Thoracic aorta (tissue), 2 donors: ENCODE results near the gene MRTFB. TPM values are rescaled to one million over a fixed set of nuclear protein-coding genes. Genes with fewer than 3 reads are reported as not detected.

Experiments used
- ATAC-seq: fragments of 150-250 bp; one replicate; pipeline ENCODE4 v1.8.0; 2017; ENCODE audit warnings: low read depth; ENCODE audit not compliant: insufficient number of reproducible peaks, low FRiP score
- DNase-seq: peaks from one replicate; pipeline ENCODE4 v3.0.0-alpha.2; 2020; ENCODE audit warnings: low spot score
- H3K27ac ChIP-seq, 2 donors: fragments of 200-600 bp; sonication (generic); 1 replicate in 1 of 2; 2 replicates in 1 of 2; pipeline ENCODE4 v1.5.1; 2016; ENCODE audit warnings: mild to moderate bottlenecking in 2 of 2, moderate library complexity in 2 of 2
- H3K27me3 ChIP-seq: fragments of 200-600 bp; sonication (generic); replicated peaks from 2 replicates; pipeline ENCODE4 v1.6.0; 2016; ENCODE audit warnings: mild to moderate bottlenecking; ENCODE audit not compliant: insufficient read depth
- H3K36me3 ChIP-seq: fragments of 200-600 bp; sonication (generic); one replicate; pipeline ENCODE4 v1.5.1; 2016
- H3K4me1 ChIP-seq, 2 donors: fragments of 200-600 bp; sonication (generic); 1 replicate in 1 of 2; 2 replicates in 1 of 2; pipeline versions ENCODE4 v1.5.1 to v1.6.0; 2016; ENCODE audit warnings: low read depth in 2 of 2, mild to moderate bottlenecking in 1 of 2; ENCODE audit not compliant: control insufficient read depth in 1 of 2
- H3K4me3 ChIP-seq: fragments of 200-600 bp; sonication (generic); 2 replicates; pipeline ENCODE4 v1.5.1; 2016; ENCODE audit warnings: mild to moderate bottlenecking
- H3K9me3 ChIP-seq: fragments of 200-600 bp; sonication (generic); 2 replicates; pipeline ENCODE4 v1.5.1; 2016
- CTCF ChIP-seq: fragments of 200-600 bp; sonication (generic); IDR thresholded peaks from one replicate; pipeline ENCODE4 v1.5.1; 2019; ENCODE audit warnings: antibody characterized with exemption
- total RNA-seq, 2 donors: library from RNA; depleted of rRNA; stranded (reverse); fragments of >200 nt; gene quantifications; one replicate each; pipeline versions ENCODE4 v1.1.0 to v1.2.3, GENCODE V29; 2016

The MRTFB gene
- total RNA-seq, 2 donors from 2014 or later: 38.0 to 73.8 TPM

GRCh38 chr16:14286368-14287230, 215.5 kb downstream of the MRTFB start:
- peak overlapping the region; percentile 56 to 87 for H3K27ac ChIP-seq
- peak overlapping the region; percentile 96 for H3K4me3 ChIP-seq
- peaks cover 8% of the 10 kb centered on the region for H3K9me3 ChIP-seq
- no peak for DNase-seq
- H3K27me3 ChIP-seq: no peaks in the 10 kb centered on the region
- TF ChIP-seq CTCF: no peak
- ATAC-seq: no peak
- H3K36me3 ChIP-seq: no peaks in the 10 kb centered on the region
- H3K4me1 ChIP-seq: peaks cover 20 to 23% of the 10 kb centered on the region in 2 donors

GRCh38 chr16:14289692-14290340, 218.7 kb downstream of the MRTFB start:
- Histone ChIP-seq H3K27me3 (no peaks in the 10 kb centered on the region), H3K27ac (no peak overlapping the region), H3K36me3 (no peaks in the 10 kb centered on the region), H3K4me1 (peaks cover 26 to 40% of the 10 kb centered on the region in 2 donors), H3K9me3 (peaks cover 8% of the 10 kb centered on the region), H3K4me3 (no peak overlapping the region)
- no peak for ATAC-seq
- no peak for TF ChIP-seq CTCF
- DNase-seq: no peak

GRCh38 chr16:14291286-14291685, 220.2 kb downstream of the MRTFB start:
- no peak for TF ChIP-seq CTCF
- peaks cover 8% of the 10 kb centered on the region for H3K9me3 ChIP-seq
- DNase-seq (no peak), ATAC-seq (no peak)
- peak overlapping the region; percentile 68 to 69 for H3K27ac ChIP-seq
- peaks cover 23 to 35% of the 10 kb centered on the region in 2 donors for H3K4me1 ChIP-seq
- H3K4me3 ChIP-seq: no peak overlapping the region
- no peaks in the 10 kb centered on the region for H3K36me3 ChIP-seq
- no peaks in the 10 kb centered on the region for H3K27me3 ChIP-seq

DNA sequence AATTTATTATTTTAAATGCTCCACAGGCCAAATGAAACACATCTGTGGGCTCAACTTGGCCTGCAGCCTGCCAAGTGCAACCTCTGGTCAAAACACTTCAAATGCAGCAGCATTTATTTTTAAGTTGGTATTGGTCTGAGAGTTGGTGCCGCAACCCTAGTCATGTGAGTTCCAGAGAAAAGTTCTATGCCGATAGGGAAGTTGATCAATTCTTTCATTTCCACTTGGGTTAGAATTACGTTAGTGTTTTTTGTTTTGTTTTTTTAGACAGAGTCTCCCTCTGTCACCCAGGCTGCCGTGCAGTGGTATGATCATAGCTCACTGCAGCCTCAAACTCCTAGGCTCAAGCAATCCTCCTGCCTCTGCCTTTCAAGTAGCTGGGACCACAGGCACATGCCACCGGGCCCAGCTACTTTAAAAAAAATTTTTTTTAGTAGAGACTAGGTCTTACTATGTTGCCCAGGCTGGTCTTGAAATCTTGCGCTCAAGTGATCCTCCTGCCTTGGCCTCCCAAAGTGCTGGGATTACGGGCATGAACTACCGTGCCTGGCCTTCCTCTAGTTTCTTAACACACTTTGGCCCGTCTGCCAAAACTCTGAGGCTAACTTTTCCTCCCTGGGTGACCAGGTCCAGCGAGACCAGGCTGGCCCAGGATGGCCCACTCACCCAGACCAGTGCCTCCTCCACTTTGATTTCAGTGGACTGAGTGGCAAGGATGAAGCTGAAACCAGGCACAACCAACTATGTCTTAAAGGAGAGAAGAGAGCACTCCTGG, 221.1 kb downstream of the MRTFB start:
- peak overlapping the region; percentile 10 for H3K4me3 ChIP-seq
- peaks cover 17 to 30% of the 10 kb centered on the region in 2 donors for H3K4me1 ChIP-seq
- H3K36me3 ChIP-seq: no peaks in the 10 kb centered on the region
- no peak for DNase-seq
- ATAC-seq: peak; percentile 56
- no peak for TF ChIP-seq CTCF
- no peaks in the 10 kb centered on the region for H3K27me3 ChIP-seq
- peak overlapping the region; percentile 68 to 69 for H3K27ac ChIP-seq
- peaks cover 8% of the 10 kb centered on the region for H3K9me3 ChIP-seq

DNA sequence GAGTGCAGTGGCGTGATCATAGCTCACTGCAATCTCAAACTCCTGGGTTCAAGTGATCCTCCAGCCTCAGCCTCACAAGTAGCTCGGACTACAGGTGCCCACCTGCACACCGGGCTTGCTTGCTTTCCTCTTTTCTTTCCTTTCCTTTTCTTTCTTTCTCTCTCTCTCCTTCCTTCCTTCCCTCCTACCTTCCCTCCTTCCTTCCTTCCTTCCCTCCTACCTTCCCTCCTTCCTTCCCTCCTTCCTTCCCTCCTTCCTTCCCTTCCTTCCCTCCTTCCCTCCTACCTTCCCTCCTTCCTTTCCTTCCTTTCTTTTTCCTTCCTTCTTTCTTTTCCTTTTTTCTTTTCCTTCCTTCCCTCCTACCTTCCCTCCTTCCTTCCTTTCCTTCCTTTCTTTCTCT, 225.5 kb downstream of the MRTFB start:
- DNase-seq (no peak), ATAC-seq (no peak)
- Histone ChIP-seq H3K9me3 (no peaks in the 10 kb centered on the region), H3K4me3 (no peak overlapping the region), H3K36me3 (no peaks in the 10 kb centered on the region), H3K4me1 (peaks cover 8 to 22% of the 10 kb centered on the region in 2 donors), H3K27ac (no peak overlapping the region), H3K27me3 (no peaks in the 10 kb centered on the region)
- TF ChIP-seq CTCF: no peak
